Measurements from ENCODE around the gene CTSW. TPM values are rescaled to one million over a fixed set of nuclear protein-coding genes. Genes with fewer than 3 reads are reported as not detected.

The CTSW gene
- total RNA-seq, 1 experiment from 2014 or later = not detected

DNA sequence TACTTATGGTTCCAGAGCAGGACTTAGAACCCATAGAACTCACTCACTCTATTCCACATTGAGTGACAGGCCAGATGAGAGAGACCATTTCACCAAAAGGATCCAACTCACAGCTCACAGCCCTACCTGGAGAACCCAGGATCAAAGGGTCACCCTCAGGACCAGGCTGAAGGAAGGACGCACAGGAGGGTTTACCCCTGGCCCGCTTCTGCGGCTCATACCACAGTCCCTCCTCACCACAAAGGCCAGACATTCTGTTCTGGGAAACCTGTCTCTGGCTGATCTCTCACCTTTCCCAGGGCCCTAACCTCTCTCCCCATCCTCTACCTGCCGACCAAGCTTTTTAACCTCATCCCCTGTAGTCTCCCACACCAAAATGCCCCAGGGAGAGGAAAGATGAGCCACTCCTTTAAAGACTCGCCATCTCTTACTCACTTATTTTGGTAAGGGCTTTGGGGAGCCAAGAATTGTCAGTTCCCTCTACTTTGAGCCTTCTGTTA lies 15.9 kb downstream of the CTSW start (continued):
- TF ChIP-seq, protein P1, sequence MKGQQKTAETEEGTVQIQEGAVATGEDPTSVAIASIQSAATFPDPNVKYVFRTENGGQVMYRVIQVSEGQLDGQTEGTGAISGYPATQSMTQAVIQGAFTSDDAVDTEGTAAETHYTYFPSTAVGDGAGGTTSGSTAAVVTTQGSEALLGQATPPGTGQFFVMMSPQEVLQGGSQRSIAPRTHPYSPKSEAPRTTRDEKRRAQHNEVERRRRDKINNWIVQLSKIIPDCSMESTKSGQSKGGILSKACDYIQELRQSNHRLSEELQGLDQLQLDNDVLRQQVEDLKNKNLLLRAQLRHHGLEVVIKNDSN (CRISPR knock-in tag; IDR thresholded peaks at IDR 0.05) = no peak
- TF ChIP-seq ZNF138 (CRISPR knock-in tag; conservative IDR thresholded peaks at IDR 0.05) (no peak), ETV6 (CRISPR knock-in tag; IDR thresholded peaks at IDR 0.05) (no peak), PRRX2 (CRISPR knock-in tag; IDR thresholded peaks at IDR 0.05) (no peak), JUN (CRISPR knock-in tag; IDR thresholded peaks at IDR 0.05) (no peak), NFE2L1 (CRISPR knock-in tag; IDR thresholded peaks at IDR 0.05) (no peak)
- TF ChIP-seq, protein P2, sequence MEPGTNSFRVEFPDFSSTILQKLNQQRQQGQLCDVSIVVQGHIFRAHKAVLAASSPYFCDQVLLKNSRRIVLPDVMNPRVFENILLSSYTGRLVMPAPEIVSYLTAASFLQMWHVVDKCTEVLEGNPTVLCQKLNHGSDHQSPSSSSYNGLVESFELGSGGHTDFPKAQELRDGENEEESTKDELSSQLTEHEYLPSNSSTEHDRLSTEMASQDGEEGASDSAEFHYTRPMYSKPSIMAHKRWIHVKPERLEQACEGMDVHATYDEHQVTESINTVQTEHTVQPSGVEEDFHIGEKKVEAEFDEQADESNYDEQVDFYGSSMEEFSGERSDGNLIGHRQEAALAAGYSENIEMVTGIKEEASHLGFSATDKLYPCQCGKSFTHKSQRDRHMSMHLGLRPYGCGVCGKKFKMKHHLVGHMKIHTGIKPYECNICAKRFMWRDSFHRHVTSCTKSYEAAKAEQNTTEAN (CRISPR knock-in tag; IDR thresholded peaks at IDR 0.05) = no peak

GRCh38 chr11:65896034-65896999 lies 16.7 kb downstream of the CTSW start:
- TF ChIP-seq, protein P3, sequence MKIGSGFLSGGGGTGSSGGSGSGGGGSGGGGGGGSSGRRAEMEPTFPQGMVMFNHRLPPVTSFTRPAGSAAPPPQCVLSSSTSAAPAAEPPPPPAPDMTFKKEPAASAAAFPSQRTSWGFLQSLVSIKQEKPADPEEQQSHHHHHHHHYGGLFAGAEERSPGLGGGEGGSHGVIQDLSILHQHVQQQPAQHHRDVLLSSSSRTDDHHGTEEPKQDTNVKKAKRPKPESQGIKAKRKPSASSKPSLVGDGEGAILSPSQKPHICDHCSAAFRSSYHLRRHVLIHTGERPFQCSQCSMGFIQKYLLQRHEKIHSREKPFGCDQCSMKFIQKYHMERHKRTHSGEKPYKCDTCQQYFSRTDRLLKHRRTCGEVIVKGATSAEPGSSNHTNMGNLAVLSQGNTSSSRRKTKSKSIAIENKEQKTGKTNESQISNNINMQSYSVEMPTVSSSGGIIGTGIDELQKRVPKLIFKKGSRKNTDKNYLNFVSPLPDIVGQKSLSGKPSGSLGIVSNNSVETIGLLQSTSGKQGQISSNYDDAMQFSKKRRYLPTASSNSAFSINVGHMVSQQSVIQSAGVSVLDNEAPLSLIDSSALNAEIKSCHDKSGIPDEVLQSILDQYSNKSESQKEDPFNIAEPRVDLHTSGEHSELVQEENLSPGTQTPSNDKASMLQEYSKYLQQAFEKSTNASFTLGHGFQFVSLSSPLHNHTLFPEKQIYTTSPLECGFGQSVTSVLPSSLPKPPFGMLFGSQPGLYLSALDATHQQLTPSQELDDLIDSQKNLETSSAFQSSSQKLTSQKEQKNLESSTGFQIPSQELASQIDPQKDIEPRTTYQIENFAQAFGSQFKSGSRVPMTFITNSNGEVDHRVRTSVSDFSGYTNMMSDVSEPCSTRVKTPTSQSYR (CRISPR knock-in tag; IDR thresholded peaks at IDR 0.05) = no peak
- no peak for TF ChIP-seq NR3C1 (CRISPR knock-in tag; conservative IDR thresholded peaks at IDR 0.05; ENCODE audit: low read depth)
- TF ChIP-seq ARID4B (CRISPR knock-in tag; IDR thresholded peaks at IDR 0.05; ENCODE audit: borderline replicate concordance) = no peak
- Mint-ChIP-seq H3K4me3 (no peak overlapping the region), H3K27me3 (ENCODE audit: low read depth) (peaks cover 40% of the 10 kb centered on the region)

GRCh38 chr11:65897020-65897471 lies 17.4 kb downstream of the CTSW start:
- H3K4me3 Mint-ChIP-seq = no peak overlapping the region
- CTCF ChIA-PET = interaction anchor here (2.8 to 4.8 kb wide), 2 partner anchors 7 to 13 kb away, joined by 31 to 47 read pairs; partner anchors contain the start of genes CCDC85B and FIBP
- peaks cover 48% of the 10 kb centered on the region for H3K27me3 Mint-ChIP-seq (ENCODE audit: low read depth)
- peaks cover 2% of the 10 kb centered on the region for H3K36me3 Mint-ChIP-seq
- ATAC-seq (no peak), DNase-seq (ENCODE audit: low spot score) (no peak)
- H3K4me1 Mint-ChIP-seq = peaks cover 23% of the 10 kb centered on the region
- POLR2A ChIA-PET = no interaction called here
- no peak overlapping the region for H3K27ac Mint-ChIP-seq
- no peaks in the 10 kb centered on the region for H3K9me3 Mint-ChIP-seq
- TF ChIP-seq NR3C1 (CRISPR knock-in tag; conservative IDR thresholded peaks at IDR 0.05; ENCODE audit: low read depth) (no peak), MYBL2 (CRISPR knock-in tag; IDR thresholded peaks at IDR 0.05) (no peak), FOXP4 (CRISPR knock-in tag; IDR thresholded peaks at IDR 0.05) (no peak), IRF1 (CRISPR knock-in tag; IDR thresholded peaks at IDR 0.05) (no peak), ATF1 (CRISPR knock-in tag; IDR thresholded peaks at IDR 0.05) (no peak), ZNF121 (CRISPR knock-in tag; IDR thresholded peaks at IDR 0.05) (no peak)
- TF ChIP-seq, protein P3 (CRISPR knock-in tag; IDR thresholded peaks at IDR 0.05) = no peak

More at GRCh38 chr11:65896034-65896999, 16.7 kb downstream of the CTSW start:
- Mint-ChIP-seq H3K4me1 (peaks cover 26% of the 10 kb centered on the region), H3K27ac (no peak overlapping the region), H3K36me3 (peaks cover 2% of the 10 kb centered on the region), H3K9me3 (no peaks in the 10 kb centered on the region)
- CTCF ChIA-PET = interaction anchor here (0.6 to 4.8 kb wide), 2 partner anchors 12 to 48 kb away, joined by 4 to 31 read pairs; no protein-coding TSS in a partner anchor
- POLR2A ChIA-PET = no interaction called here
- ATAC-seq = no peak
- DNase-seq (ENCODE audit: low spot score) = no peak
